ENCODE results near the gene DDI2.

The DDI2 gene

GRCh38 chr1:15657021-15657420 is 39.8 kb downstream of the DDI2 start:
- H3K4me3 ChIP-seq (ENCODE audit: low read depth in 1 of 5, low read length in 5 of 5) = no peak overlapping the region
- H3K9ac ChIP-seq (ENCODE audit: low read length in 5 of 5) = no peak overlapping the region
- no peaks in the 10 kb centered on the region for H3K27me3 ChIP-seq (ENCODE audit: control insufficient read depth in 5 of 5, insufficient read depth in 4 of 5, low read length in 5 of 5)
- no peaks in the 10 kb centered on the region for H3K9me3 ChIP-seq (ENCODE audit: control insufficient read depth in 5 of 5, low read length in 5 of 5)
- H3K4me1 ChIP-seq (ENCODE audit: control insufficient read depth in 5 of 5, insufficient read depth in 5 of 5, low read length in 5 of 5) = no peaks in the 10 kb centered on the region
- peaks cover 54 to 73% (median 69%) of the 10 kb centered on the region in 5 donors for H3K36me3 ChIP-seq (ENCODE audit: control insufficient read depth in 5 of 5, insufficient read depth in 5 of 5, low read length in 5 of 5)
- no peak overlapping the region for H3K27ac ChIP-seq (ENCODE audit: low read depth, low read length)

GRCh38 chr1:15660151-15660550 is 42.9 kb downstream of the DDI2 start:
- Histone ChIP-seq H3K27me3 (ENCODE audit: control insufficient read depth in 5 of 5, insufficient read depth in 4 of 5, low read length in 5 of 5) (no peaks in the 10 kb centered on the region), H3K36me3 (ENCODE audit: control insufficient read depth in 5 of 5, insufficient read depth in 5 of 5, low read length in 5 of 5) (peaks cover 49 to 65% (median 57%) of the 10 kb centered on the region in 5 donors), H3K4me3 (ENCODE audit: low read depth in 1 of 5, low read length in 5 of 5) (no peak overlapping the region), H3K9me3 (ENCODE audit: control insufficient read depth in 5 of 5, low read length in 5 of 5) (no peaks in the 10 kb centered on the region), H3K27ac (ENCODE audit: low read depth, low read length) (no peak overlapping the region), H3K4me1 (ENCODE audit: control insufficient read depth in 5 of 5, insufficient read depth in 5 of 5, low read length in 5 of 5) (no peaks in the 10 kb centered on the region), H3K9ac (ENCODE audit: low read length in 5 of 5) (no peak overlapping the region)

- Histone ChIP-seq H3K27ac (ENCODE audit: low read depth, low read length) (no peak overlapping the region), H3K27me3 (ENCODE audit: control insufficient read depth in 5 of 5, insufficient read depth in 4 of 5, low read length in 5 of 5) (no peaks in the 10 kb centered on the region), H3K4me3 (ENCODE audit: low read depth in 1 of 5, low read length in 5 of 5) (no peak overlapping the region), H3K4me1 (ENCODE audit: control insufficient read depth in 5 of 5, insufficient read depth in 5 of 5, low read length in 5 of 5) (no peaks in the 10 kb centered on the region), H3K9me3 (ENCODE audit: control insufficient read depth in 5 of 5, low read length in 5 of 5) (no peaks in the 10 kb centered on the region), H3K9ac (ENCODE audit: low read length in 5 of 5) (no peak overlapping the region), H3K36me3 (ENCODE audit: control insufficient read depth in 5 of 5, insufficient read depth in 5 of 5, low read length in 5 of 5) (peaks cover 36 to 50% (median 43%) of the 10 kb centered on the region in 5 donors)
Measured at GRCh38 chr1:15662477-15662876, 45.2 kb downstream of the DDI2 start.

- Histone ChIP-seq H3K36me3 (ENCODE audit: control insufficient read depth in 5 of 5, insufficient read depth in 5 of 5, low read length in 5 of 5) (peaks cover 33 to 44% (median 35%) of the 10 kb centered on the region in 5 donors), H3K4me1 (ENCODE audit: control insufficient read depth in 5 of 5, insufficient read depth in 5 of 5, low read length in 5 of 5) (no peaks in the 10 kb centered on the region), H3K4me3 (ENCODE audit: low read depth in 1 of 5, low read length in 5 of 5) (no peak overlapping the region), H3K27me3 (ENCODE audit: control insufficient read depth in 5 of 5, insufficient read depth in 4 of 5, low read length in 5 of 5) (no peaks in the 10 kb centered on the region), H3K27ac (ENCODE audit: low read depth, low read length) (no peak overlapping the region), H3K9me3 (ENCODE audit: control insufficient read depth in 5 of 5, low read length in 5 of 5) (no peaks in the 10 kb centered on the region), H3K9ac (ENCODE audit: low read length in 5 of 5) (no peak overlapping the region)
Measured at GRCh38 chr1:15663925-15664324, 46.7 kb downstream of the DDI2 start.

- Histone ChIP-seq H3K4me1 (ENCODE audit: control insufficient read depth in 5 of 5, insufficient read depth in 5 of 5, low read length in 5 of 5) (no peaks in the 10 kb centered on the region), H3K27ac (ENCODE audit: low read depth, low read length) (no peak overlapping the region), H3K4me3 (ENCODE audit: low read depth in 1 of 5, low read length in 5 of 5) (no peak overlapping the region), H3K36me3 (ENCODE audit: control insufficient read depth in 5 of 5, insufficient read depth in 5 of 5, low read length in 5 of 5) (peaks cover under 1 to 10% (median 3%) of the 10 kb centered on the region in 5 donors), H3K9ac (ENCODE audit: low read length in 5 of 5) (no peak overlapping the region), H3K9me3 (ENCODE audit: control insufficient read depth in 5 of 5, low read length in 5 of 5) (no peaks in the 10 kb centered on the region), H3K27me3 (ENCODE audit: control insufficient read depth in 5 of 5, insufficient read depth in 4 of 5, low read length in 5 of 5) (no peaks in the 10 kb centered on the region)
Measured at GRCh38 chr1:15667362-15667761, 50.1 kb downstream of the DDI2 start.

GRCh38 chr1:15668089-15668754 is 51.0 kb downstream of the DDI2 start:
- no peaks in the 10 kb centered on the region for H3K9me3 ChIP-seq (ENCODE audit: control insufficient read depth in 5 of 5, low read length in 5 of 5)

GRCh38 chr1:15669074-15669473 is 51.8 kb downstream of the DDI2 start:
- no peaks in the 10 kb centered on the region for H3K27me3 ChIP-seq (ENCODE audit: control insufficient read depth in 5 of 5, insufficient read depth in 4 of 5, low read length in 5 of 5)
- H3K9me3 ChIP-seq (ENCODE audit: control insufficient read depth in 5 of 5, low read length in 5 of 5) = no peaks in the 10 kb centered on the region
- H3K4me3 ChIP-seq (ENCODE audit: low read depth in 1 of 5, low read length in 5 of 5) = no peak overlapping the region
- H3K4me1 ChIP-seq (ENCODE audit: control insufficient read depth in 5 of 5, insufficient read depth in 5 of 5, low read length in 5 of 5) = no peaks in the 10 kb centered on the region
- peaks cover 0 to 4% (median 0%) of the 10 kb centered on the region in 5 donors for H3K36me3 ChIP-seq (ENCODE audit: control insufficient read depth in 5 of 5, insufficient read depth in 5 of 5, low read length in 5 of 5)
- H3K27ac ChIP-seq (ENCODE audit: low read depth, low read length) = no peak overlapping the region
- no peak overlapping the region for H3K9ac ChIP-seq (ENCODE audit: low read length in 5 of 5)

More at GRCh38 chr1:15668089-15668754, 51.0 kb downstream of the DDI2 start:
- Histone ChIP-seq H3K9ac (ENCODE audit: low read length in 5 of 5) (no peak overlapping the region), H3K27me3 (ENCODE audit: control insufficient read depth in 5 of 5, insufficient read depth in 4 of 5, low read length in 5 of 5) (no peaks in the 10 kb centered on the region), H3K36me3 (ENCODE audit: control insufficient read depth in 5 of 5, insufficient read depth in 5 of 5, low read length in 5 of 5) (peaks cover 0 to 6% (median 0%) of the 10 kb centered on the region in 5 donors), H3K4me3 (ENCODE audit: low read depth in 1 of 5, low read length in 5 of 5) (no peak overlapping the region), H3K27ac (ENCODE audit: low read depth, low read length) (no peak overlapping the region), H3K4me1 (ENCODE audit: control insufficient read depth in 5 of 5, insufficient read depth in 5 of 5, low read length in 5 of 5) (no peaks in the 10 kb centered on the region)

- H3K27me3 ChIP-seq (ENCODE audit: control insufficient read depth in 5 of 5, insufficient read depth in 4 of 5, low read length in 5 of 5) = no peaks in the 10 kb centered on the region
- no peak overlapping the region for H3K9ac ChIP-seq (ENCODE audit: low read length in 5 of 5)
- H3K4me3 ChIP-seq (ENCODE audit: low read depth in 1 of 5, low read length in 5 of 5) = no peak overlapping the region
- H3K9me3 ChIP-seq (ENCODE audit: control insufficient read depth in 5 of 5, low read length in 5 of 5) = no peaks in the 10 kb centered on the region
- peaks cover 0 to 2% (median 2%) of the 10 kb centered on the region in 5 donors for H3K4me1 ChIP-seq (ENCODE audit: control insufficient read depth in 5 of 5, insufficient read depth in 5 of 5, low read length in 5 of 5)
- no peak overlapping the region for H3K27ac ChIP-seq (ENCODE audit: low read depth, low read length)
- H3K36me3 ChIP-seq (ENCODE audit: control insufficient read depth in 5 of 5, insufficient read depth in 5 of 5, low read length in 5 of 5) = no peaks in the 10 kb centered on the region
Measured at GRCh38 chr1:15669864-15670263, 52.6 kb downstream of the DDI2 start.

- Histone ChIP-seq H3K36me3 (ENCODE audit: control insufficient read depth in 5 of 5, insufficient read depth in 5 of 5, low read length in 5 of 5) (no peaks in the 10 kb centered on the region), H3K4me3 (ENCODE audit: low read depth in 1 of 5, low read length in 5 of 5) (no peak overlapping the region), H3K27me3 (ENCODE audit: control insufficient read depth in 5 of 5, insufficient read depth in 4 of 5, low read length in 5 of 5) (no peaks in the 10 kb centered on the region), H3K9ac (ENCODE audit: low read length in 5 of 5) (no peak overlapping the region), H3K9me3 (ENCODE audit: control insufficient read depth in 5 of 5, low read length in 5 of 5) (no peaks in the 10 kb centered on the region), H3K27ac (ENCODE audit: low read depth, low read length) (no peak overlapping the region), H3K4me1 (ENCODE audit: control insufficient read depth in 5 of 5, insufficient read depth in 5 of 5, low read length in 5 of 5) (peaks cover 2 to 12% (median 10%) of the 10 kb centered on the region in 5 donors)
Measured at GRCh38 chr1:15671430-15671829, 54.2 kb downstream of the DDI2 start.

GRCh38 chr1:15674386-15675159 is 57.3 kb downstream of the DDI2 start:
- H3K4me1 ChIP-seq (ENCODE audit: control insufficient read depth in 5 of 5, insufficient read depth in 5 of 5, low read length in 5 of 5) = peaks cover 2 to 12% (median 10%) of the 10 kb centered on the region in 5 donors
- no peak overlapping the region for H3K27ac ChIP-seq (ENCODE audit: low read depth, low read length)
- no peaks in the 10 kb centered on the region for H3K9me3 ChIP-seq (ENCODE audit: control insufficient read depth in 5 of 5, low read length in 5 of 5)
- H3K27me3 ChIP-seq (ENCODE audit: control insufficient read depth in 5 of 5, insufficient read depth in 4 of 5, low read length in 5 of 5) = no peaks in the 10 kb centered on the region
- no peak overlapping the region for H3K4me3 ChIP-seq (ENCODE audit: low read depth in 1 of 5, low read length in 5 of 5)
- no peaks in the 10 kb centered on the region for H3K36me3 ChIP-seq (ENCODE audit: control insufficient read depth in 5 of 5, insufficient read depth in 5 of 5, low read length in 5 of 5)
- no peak overlapping the region for H3K9ac ChIP-seq (ENCODE audit: low read length in 5 of 5)

Data from subcutaneous abdominal adipose tissue (tissue), 5 donors.